GM18505 (cell line): ENCODE measurements around the gene ASPHD2.

Source experiments
- ATAC-seq: cut with Tn5 transposase; IDR thresholded peaks from one replicate; pipeline ENCODE4 v1.9.1; 2021; ENCODE audit not compliant: unreplicated experiment
- POLR2A ChIP-seq: IDR thresholded peaks from 4 replicates; pipeline ENCODE4 v1.6.1; 2011; ENCODE audit warnings: borderline replicate concordance; ENCODE audit not compliant: insufficient read depth, insufficient read length; ENCODE audit errors: extremely low read depth

The ASPHD2 gene

GRCh38 chr22:26461188-26461810 is 32.2 kb downstream of the ASPHD2 start:
- no peak for ATAC-seq
- no peak for TF ChIP-seq POLR2A

GRCh38 chr22:26462051-26462450 is 33.0 kb downstream of the ASPHD2 start:
- no peak for TF ChIP-seq POLR2A
- no peak for ATAC-seq

GRCh38 chr22:26462641-26463040 is 33.6 kb downstream of the ASPHD2 start:
- no peak for TF ChIP-seq POLR2A
- ATAC-seq, result no peak

GRCh38 chr22:26463101-26463661 is 34.1 kb downstream of the ASPHD2 start:
- TF ChIP-seq POLR2A, result no peak
- ATAC-seq, result no peak

- no peak for ATAC-seq
- no peak for TF ChIP-seq POLR2A
These were observed 34.6 kb downstream of the ASPHD2 start for GRCh38 chr22:26463688-26464087.

GRCh38 chr22:26464312-26464711 is 35.3 kb downstream of the ASPHD2 start:
- no peak for ATAC-seq
- TF ChIP-seq POLR2A, result no peak

- ATAC-seq, result no peak
- no peak for TF ChIP-seq POLR2A
These were observed 37.1 kb downstream of the ASPHD2 start for GRCh38 chr22:26466196-26466595.

GRCh38 chr22:26470807-26471206 is 41.7 kb downstream of the ASPHD2 start:
- TF ChIP-seq POLR2A, result no peak
- no peak for ATAC-seq

- ATAC-seq, result no peak
- TF ChIP-seq POLR2A, result no peak
These were observed 42.5 kb downstream of the ASPHD2 start for GRCh38 chr22:26471522-26471921.

GRCh38 chr22:26474682-26475081 is 45.6 kb downstream of the ASPHD2 start:
- ATAC-seq, result no peak
- TF ChIP-seq POLR2A, result no peak

- no peak for ATAC-seq
- TF ChIP-seq POLR2A, result no peak
These were observed 47.8 kb downstream of the ASPHD2 start for GRCh38 chr22:26476705-26477340.

GRCh38 chr22:26477341-26477731 is 48.3 kb downstream of the ASPHD2 start:
- no peak for TF ChIP-seq POLR2A

GRCh38 chr22:26479043-26479791 is 50.2 kb downstream of the ASPHD2 start:
- TF ChIP-seq POLR2A, result no peak
- ATAC-seq, result no peak

More at GRCh38 chr22:26477341-26477731, 48.3 kb downstream of the ASPHD2 start:
- ATAC-seq, result no peak
